ENCODE measurements around the gene FPGS. TPM values are rescaled to one million over a fixed set of nuclear protein-coding genes. Genes with fewer than 3 reads are reported as not detected.
A peak's percentile ranks its signal among the peaks of the same experiment; 100 is the strongest.

Gene FPGS
- total RNA-seq, 1 donor from 2014 or later, result 65.1 TPM

DNA sequence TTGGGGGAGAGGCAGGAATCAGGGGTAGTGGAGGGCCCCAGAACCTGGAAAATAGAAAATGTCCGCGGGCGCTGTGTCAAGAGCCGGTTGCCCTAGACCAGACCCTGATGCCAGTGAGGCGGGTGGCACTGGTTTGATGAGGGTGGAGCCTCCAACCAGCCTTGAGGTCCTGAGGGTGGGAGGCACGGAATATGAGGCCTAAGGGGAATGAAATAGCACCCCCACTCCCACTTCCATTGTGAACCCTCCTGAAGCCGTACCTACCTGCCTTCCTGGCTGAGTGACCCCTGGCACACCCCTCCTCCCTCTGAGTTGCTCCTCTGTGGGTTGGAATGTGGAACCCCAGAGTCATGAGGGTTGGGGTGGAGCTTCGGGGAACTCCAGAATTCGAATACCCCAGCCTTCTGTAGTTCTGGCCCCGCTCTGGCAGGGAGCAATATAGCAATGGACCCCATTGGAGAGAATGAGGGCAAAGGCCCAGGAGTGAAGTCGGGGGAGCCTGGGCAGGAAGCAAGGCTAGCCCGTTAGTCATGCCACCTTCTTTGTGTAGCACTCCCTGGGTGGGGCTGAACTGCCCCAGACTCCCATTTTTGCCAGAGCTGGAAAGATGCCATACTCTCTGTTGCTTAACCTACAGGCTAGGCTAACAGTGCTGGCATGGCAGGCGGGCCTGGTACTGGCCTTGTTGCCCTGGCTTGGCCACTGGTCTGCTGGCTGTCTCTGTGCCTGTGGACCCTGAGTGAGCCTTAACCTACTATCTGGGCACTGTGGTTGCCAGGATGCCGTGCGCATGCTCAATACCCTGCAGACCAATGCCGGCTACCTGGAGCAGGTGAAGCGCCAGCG lies 1.0 kb downstream of the FPGS start:
- no peak for DNase-seq (ENCODE audit: extremely low spot score, unreplicated experiment)
- H3K27ac Mint-ChIP-seq (ENCODE audit: unreplicated experiment), result peak overlapping the region; percentile 96
- H3K36me3 Mint-ChIP-seq (ENCODE audit: unreplicated experiment), result peaks cover 11% of the 10 kb centered on the region

GRCh38 chr9:127805620-127806019 lies 2.9 kb downstream of the FPGS start:
- TF ChIP-seq, protein P1, sequence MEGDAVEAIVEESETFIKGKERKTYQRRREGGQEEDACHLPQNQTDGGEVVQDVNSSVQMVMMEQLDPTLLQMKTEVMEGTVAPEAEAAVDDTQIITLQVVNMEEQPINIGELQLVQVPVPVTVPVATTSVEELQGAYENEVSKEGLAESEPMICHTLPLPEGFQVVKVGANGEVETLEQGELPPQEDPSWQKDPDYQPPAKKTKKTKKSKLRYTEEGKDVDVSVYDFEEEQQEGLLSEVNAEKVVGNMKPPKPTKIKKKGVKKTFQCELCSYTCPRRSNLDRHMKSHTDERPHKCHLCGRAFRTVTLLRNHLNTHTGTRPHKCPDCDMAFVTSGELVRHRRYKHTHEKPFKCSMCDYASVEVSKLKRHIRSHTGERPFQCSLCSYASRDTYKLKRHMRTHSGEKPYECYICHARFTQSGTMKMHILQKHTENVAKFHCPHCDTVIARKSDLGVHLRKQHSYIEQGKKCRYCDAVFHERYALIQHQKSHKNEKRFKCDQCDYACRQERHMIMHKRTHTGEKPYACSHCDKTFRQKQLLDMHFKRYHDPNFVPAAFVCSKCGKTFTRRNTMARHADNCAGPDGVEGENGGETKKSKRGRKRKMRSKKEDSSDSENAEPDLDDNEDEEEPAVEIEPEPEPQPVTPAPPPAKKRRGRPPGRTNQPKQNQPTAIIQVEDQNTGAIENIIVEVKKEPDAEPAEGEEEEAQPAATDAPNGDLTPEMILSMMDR (IDR thresholded peaks at IDR 0.05), result peak; percentile 49
- no peak for DNase-seq (ENCODE audit: extremely low spot score, unreplicated experiment)
- peaks cover 28% of the 10 kb centered on the region for H3K4me1 Mint-ChIP-seq (ENCODE audit: unreplicated experiment)
- no peak overlapping the region for H3K27ac Mint-ChIP-seq (ENCODE audit: unreplicated experiment)
- H3K4me3 Mint-ChIP-seq (ENCODE audit: unreplicated experiment), result no peak overlapping the region
- H3K9me3 Mint-ChIP-seq (ENCODE audit: unreplicated experiment), result no peaks in the 10 kb centered on the region
- H3K27me3 Mint-ChIP-seq (ENCODE audit: unreplicated experiment), result no peaks in the 10 kb centered on the region
- peaks cover 13% of the 10 kb centered on the region for H3K36me3 Mint-ChIP-seq (ENCODE audit: unreplicated experiment)

More for the DNA sequence above, 1.0 kb downstream of the FPGS start:
- Mint-ChIP-seq H3K4me3 (ENCODE audit: unreplicated experiment) (peak overlapping the region; percentile 93), H3K9me3 (ENCODE audit: unreplicated experiment) (no peaks in the 10 kb centered on the region), H3K27me3 (ENCODE audit: unreplicated experiment) (no peaks in the 10 kb centered on the region), H3K4me1 (ENCODE audit: unreplicated experiment) (peaks cover 28% of the 10 kb centered on the region)
- TF ChIP-seq, protein P1 (IDR thresholded peaks at IDR 0.05), result no peak

DNA sequence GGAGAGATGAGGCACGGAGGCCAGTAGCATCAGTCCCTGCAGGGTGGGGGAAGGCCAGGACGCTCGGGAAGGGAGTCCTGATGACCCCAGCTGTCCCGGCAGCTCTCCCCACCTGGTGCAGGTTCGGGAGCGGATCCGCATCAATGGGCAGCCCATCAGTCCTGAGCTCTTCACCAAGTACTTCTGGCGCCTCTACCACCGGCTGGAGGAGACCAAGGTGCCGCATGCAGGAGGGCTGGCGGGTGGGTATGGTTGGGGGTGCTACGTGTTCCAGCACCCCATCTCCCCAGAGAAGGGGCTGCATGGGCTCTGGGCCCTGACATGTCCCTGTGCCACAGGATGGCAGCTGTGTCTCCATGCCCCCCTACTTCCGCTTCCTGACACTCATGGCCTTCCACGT lies 4.2 kb downstream of the FPGS start:
- Mint-ChIP-seq H3K4me3 (ENCODE audit: unreplicated experiment) (no peak overlapping the region), H3K9me3 (ENCODE audit: unreplicated experiment) (no peaks in the 10 kb centered on the region), H3K27me3 (ENCODE audit: unreplicated experiment) (no peaks in the 10 kb centered on the region), H3K4me1 (ENCODE audit: unreplicated experiment) (peaks cover 25% of the 10 kb centered on the region), H3K27ac (ENCODE audit: unreplicated experiment) (no peak overlapping the region), H3K36me3 (ENCODE audit: unreplicated experiment) (peaks cover 13% of the 10 kb centered on the region)
- TF ChIP-seq, protein P1 (IDR thresholded peaks at IDR 0.05), result no peak
- DNase-seq (ENCODE audit: extremely low spot score, unreplicated experiment), result no peak

DNA sequence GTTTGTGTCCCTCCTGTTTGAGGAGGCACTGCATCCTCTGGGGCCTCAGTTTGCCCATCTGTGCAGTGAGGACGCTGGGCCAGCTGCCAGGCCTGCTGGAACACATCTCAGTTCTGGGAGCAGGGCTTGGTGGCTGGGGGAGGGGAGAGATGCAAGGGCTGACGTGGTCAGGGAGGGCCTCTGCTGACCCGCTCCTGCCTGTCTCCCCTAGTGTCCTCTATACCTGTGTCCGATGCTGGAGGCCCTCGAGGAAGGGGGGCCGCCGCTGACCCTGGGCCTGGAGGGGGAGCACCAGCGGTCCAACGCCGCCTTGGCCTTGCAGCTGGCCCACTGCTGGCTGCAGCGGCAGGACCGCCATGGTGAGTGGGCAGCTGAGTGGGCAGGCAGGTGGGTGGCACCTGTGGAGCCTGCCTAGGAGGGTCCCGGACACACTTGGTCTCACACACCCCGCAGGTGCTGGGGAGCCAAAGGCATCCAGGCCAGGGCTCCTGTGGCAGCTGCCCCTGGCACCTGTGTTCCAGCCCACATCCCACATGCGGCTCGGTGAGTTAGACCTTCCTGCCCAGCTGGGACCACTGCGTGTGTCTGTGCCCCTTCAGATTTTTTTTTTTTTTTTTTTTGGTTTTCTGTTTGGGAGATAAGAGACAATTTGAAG lies 5.8 kb downstream of the FPGS start:
- no peaks in the 10 kb centered on the region for H3K9me3 Mint-ChIP-seq (ENCODE audit: unreplicated experiment)
- no peak for DNase-seq (ENCODE audit: extremely low spot score, unreplicated experiment)
- TF ChIP-seq, protein P1 (IDR thresholded peaks at IDR 0.05), result no peak
- no peaks in the 10 kb centered on the region for H3K27me3 Mint-ChIP-seq (ENCODE audit: unreplicated experiment)
- peaks cover 16% of the 10 kb centered on the region for H3K4me1 Mint-ChIP-seq (ENCODE audit: unreplicated experiment)
- H3K27ac Mint-ChIP-seq (ENCODE audit: unreplicated experiment), result no peak overlapping the region
- H3K36me3 Mint-ChIP-seq (ENCODE audit: unreplicated experiment), result peaks cover 13% of the 10 kb centered on the region
- H3K4me3 Mint-ChIP-seq (ENCODE audit: unreplicated experiment), result no peak overlapping the region

- Mint-ChIP-seq H3K36me3 (ENCODE audit: unreplicated experiment) (peaks cover 13% of the 10 kb centered on the region), H3K9me3 (ENCODE audit: unreplicated experiment) (no peaks in the 10 kb centered on the region), H3K27me3 (ENCODE audit: unreplicated experiment) (no peaks in the 10 kb centered on the region), H3K27ac (ENCODE audit: unreplicated experiment) (no peak overlapping the region), H3K4me1 (ENCODE audit: unreplicated experiment) (peaks cover 11% of the 10 kb centered on the region), H3K4me3 (ENCODE audit: unreplicated experiment) (no peak overlapping the region)
- DNase-seq (ENCODE audit: extremely low spot score, unreplicated experiment), result no peak
- TF ChIP-seq, protein P1 (IDR thresholded peaks at IDR 0.05), result no peak
Observed at GRCh38 chr9:127809002-127809539, 6.4 kb downstream of the FPGS start.
